ENCODE data around the gene RAPGEF1.

RAPGEF1 gene

DNA sequence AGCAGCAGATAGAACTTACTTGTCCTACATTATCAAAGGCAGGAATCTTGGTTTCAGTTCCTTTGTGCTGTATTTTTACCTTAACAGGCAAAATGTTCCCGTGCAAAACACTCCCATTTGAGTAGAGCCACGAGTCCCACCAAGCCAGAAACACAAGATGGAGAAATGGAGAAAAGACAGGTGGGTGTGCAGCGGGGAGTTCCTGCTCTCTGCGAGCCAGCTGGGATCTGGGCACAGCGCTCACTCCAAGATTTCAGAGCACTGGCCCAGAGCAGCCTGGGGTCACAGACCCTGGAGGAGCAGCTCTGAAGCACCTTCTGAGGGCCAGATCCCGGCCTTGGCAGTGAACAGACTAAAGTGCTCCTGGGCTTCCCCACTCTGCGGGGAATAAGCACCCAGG, 211.7 kb downstream of the RAPGEF1 start:
- DNase-seq (ENCODE audit: low read depth): no peak

Measured in stimulated activated CD8-positive, alpha-beta memory T cell treated with anti-CD3 and anti-CD28 coated beads, Interleukin-15, amount 100 ng/mL, for 1 hour (primary cell).